Adrenal gland (tissue), 5 donors: ENCODE measurements around the gene CASTOR1.

Source experiments
- POLR2A ChIP-seq, 2 donors: fragments of 450-650 bp; IDR thresholded peaks; one replicate each; pipeline ENCODE4 v1.6.1; 2017; ENCODE audit warnings: antibody characterized with exemption in 2 of 2, mild to moderate bottlenecking in 2 of 2, moderate library complexity in 1 of 2
- TF ChIP-seq, protein P1 (sequence below), 6 experiments: fragments of 450-650 bp in 4 of 6; fragments of 200-600 bp in 2 of 6; sonication (generic) in 1 of 6; IDR thresholded peaks; 1 replicate in 5 of 6; 2 replicates in 1 of 6; pipeline versions ENCODE4 v1.5.1 to v1.8.0; 2016 to 2021; ENCODE audit warnings: antibody characterized with exemption in 6 of 6, mild to moderate bottlenecking in 2 of 6, moderate library complexity in 1 of 6
- donor health status: DM: no; HTN: no; CAD: no.

- TF ChIP-seq, protein P1, sequence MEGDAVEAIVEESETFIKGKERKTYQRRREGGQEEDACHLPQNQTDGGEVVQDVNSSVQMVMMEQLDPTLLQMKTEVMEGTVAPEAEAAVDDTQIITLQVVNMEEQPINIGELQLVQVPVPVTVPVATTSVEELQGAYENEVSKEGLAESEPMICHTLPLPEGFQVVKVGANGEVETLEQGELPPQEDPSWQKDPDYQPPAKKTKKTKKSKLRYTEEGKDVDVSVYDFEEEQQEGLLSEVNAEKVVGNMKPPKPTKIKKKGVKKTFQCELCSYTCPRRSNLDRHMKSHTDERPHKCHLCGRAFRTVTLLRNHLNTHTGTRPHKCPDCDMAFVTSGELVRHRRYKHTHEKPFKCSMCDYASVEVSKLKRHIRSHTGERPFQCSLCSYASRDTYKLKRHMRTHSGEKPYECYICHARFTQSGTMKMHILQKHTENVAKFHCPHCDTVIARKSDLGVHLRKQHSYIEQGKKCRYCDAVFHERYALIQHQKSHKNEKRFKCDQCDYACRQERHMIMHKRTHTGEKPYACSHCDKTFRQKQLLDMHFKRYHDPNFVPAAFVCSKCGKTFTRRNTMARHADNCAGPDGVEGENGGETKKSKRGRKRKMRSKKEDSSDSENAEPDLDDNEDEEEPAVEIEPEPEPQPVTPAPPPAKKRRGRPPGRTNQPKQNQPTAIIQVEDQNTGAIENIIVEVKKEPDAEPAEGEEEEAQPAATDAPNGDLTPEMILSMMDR (IDR thresholded peaks at IDR 0.05): no peak
- no peak for TF ChIP-seq POLR2A (IDR thresholded peaks at IDR 0.05)
Observed at GRCh38 chr22:30325724-30326254, 36.5 kb upstream of the CASTOR1 start.
